ENCODE results near the gene GNAI3.

DNA sequence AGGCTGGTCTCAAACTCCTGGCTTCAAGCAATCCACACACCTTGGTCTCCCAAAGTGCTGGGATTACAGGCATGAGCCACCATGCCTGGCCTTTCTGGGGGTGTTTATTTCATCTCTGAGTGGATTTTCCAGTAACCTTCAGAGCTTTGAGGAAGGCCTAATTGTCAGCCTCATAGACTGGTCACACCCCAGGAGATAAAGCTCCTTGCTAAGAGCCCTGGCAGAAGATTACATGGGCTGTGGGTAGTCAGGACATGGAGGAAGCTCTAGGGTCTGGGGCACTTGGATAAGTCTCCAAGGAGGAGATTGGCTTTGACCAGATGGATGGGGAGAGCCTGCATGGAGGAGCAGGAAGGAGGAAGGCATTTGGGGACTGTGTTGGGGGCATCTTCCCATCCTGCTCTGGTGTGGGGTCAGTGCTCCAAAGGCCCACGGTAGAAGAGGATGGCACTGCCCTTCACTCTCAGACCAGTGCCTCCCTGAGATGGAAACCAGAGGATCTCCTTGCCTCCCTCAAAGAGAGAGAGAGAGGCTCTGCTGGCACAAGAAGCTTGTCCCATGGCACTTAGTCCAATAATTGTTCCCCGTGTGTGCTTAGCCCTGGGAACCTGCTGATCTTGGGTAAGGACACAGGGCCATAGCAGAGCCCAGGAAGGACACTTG is 92.8 kb downstream of the GNAI3 start:
- TF ChIP-seq, protein P1, sequence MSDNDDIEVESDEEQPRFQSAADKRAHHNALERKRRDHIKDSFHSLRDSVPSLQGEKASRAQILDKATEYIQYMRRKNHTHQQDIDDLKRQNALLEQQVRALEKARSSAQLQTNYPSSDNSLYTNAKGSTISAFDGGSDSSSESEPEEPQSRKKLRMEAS (IDR thresholded peaks at IDR 0.05) = no peak
- TF ChIP-seq TEAD4 (IDR thresholded peaks at IDR 0.05) (no peak), CEBPB (IDR thresholded peaks at IDR 0.05) (no peak), EP300 (IDR thresholded peaks at IDR 0.05; ENCODE audit: borderline replicate concordance) (no peak)

Measured in Ishikawa (cell line).